HEK293 (cell line): ENCODE results near the gene ZNF302.

Experiments used
- ELK4 ChIP-seq: IDR thresholded peaks from 2 replicates; pipeline ENCODE4 v1.6.1; 2011; ENCODE audit warnings: mild to moderate bottlenecking, low read depth, low read length, borderline replicate concordance
- FEZF1 ChIP-seq: fragments of 450-650 bp; formaldehyde crosslinking; IDR thresholded peaks from 2 replicates; pipeline ENCODE4 v1.5.1; 2016; ENCODE audit warnings: missing biosample characterization, missing genetic modification characterization
- KLF7 ChIP-seq: fragments of 450-650 bp; formaldehyde crosslinking; IDR thresholded peaks from 2 replicates; pipeline ENCODE4 v1.5.1; 2016; ENCODE audit warnings: missing biosample characterization, missing genetic modification characterization, borderline replicate concordance
- KLF9 ChIP-seq: fragments of 450-650 bp; formaldehyde crosslinking; IDR thresholded peaks from 2 replicates; pipeline ENCODE4 v1.5.1; 2016; ENCODE audit warnings: missing biosample characterization, missing genetic modification characterization, low read depth
- OVOL3 ChIP-seq: fragments of 450-650 bp; formaldehyde crosslinking; IDR thresholded peaks from 2 replicates; pipeline ENCODE4 v1.5.1; 2016; ENCODE audit warnings: missing biosample characterization, missing genetic modification characterization
- SETDB1 ChIP-seq: IDR thresholded peaks from one replicate; pipeline ENCODE4 v1.6.1; 2017; ENCODE audit warnings: mild to moderate bottlenecking, low read length, moderate library complexity, mixed read lengths; ENCODE audit not compliant: insufficient read length
- TRIM28 ChIP-seq: IDR thresholded peaks from 2 replicates; pipeline ENCODE4 v1.6.1; 2011; ENCODE audit warnings: low read length, control low read depth, borderline replicate concordance
- ZNF157 ChIP-seq: fragments of 450-650 bp; formaldehyde crosslinking; IDR thresholded peaks from 2 replicates; pipeline ENCODE4 v1.5.1; 2016; ENCODE audit warnings: missing biosample characterization, missing genetic modification characterization
- ZNF184 ChIP-seq: fragments of 450-650 bp; IDR thresholded peaks from 2 replicates; pipeline ENCODE4 v1.5.1; 2018; ENCODE audit warnings: missing biosample characterization, mild to moderate bottlenecking, missing genetic modification characterization
- ZNF19 ChIP-seq: fragments of 450-650 bp; formaldehyde crosslinking; IDR thresholded peaks from 2 replicates; pipeline ENCODE4; 2016; ENCODE audit warnings: missing biosample characterization, missing genetic modification characterization, low read depth
- ZNF214 ChIP-seq: fragments of 450-650 bp; formaldehyde crosslinking; IDR thresholded peaks from 2 replicates; pipeline ENCODE4 v1.5.1; 2017; ENCODE audit warnings: missing biosample characterization, mild to moderate bottlenecking, missing genetic modification characterization, borderline replicate concordance
- ZNF239 ChIP-seq: fragments of 450-650 bp; formaldehyde crosslinking; IDR thresholded peaks from 2 replicates; pipeline ENCODE4 v1.5.1; 2016; ENCODE audit warnings: missing biosample characterization, missing genetic modification characterization
- ZNF335 ChIP-seq: fragments of 450-650 bp; formaldehyde crosslinking; conservative IDR thresholded peaks from 2 replicates; pipeline ENCODE4 v1.5.1; 2016; ENCODE audit warnings: missing biosample characterization, missing genetic modification characterization
- ZNF341 ChIP-seq: fragments of 450-650 bp; formaldehyde crosslinking; IDR thresholded peaks from 2 replicates; pipeline ENCODE4; 2016; ENCODE audit warnings: low read depth, missing biosample characterization, missing genetic modification characterization
- ZNF404 ChIP-seq: fragments of 450-650 bp; formaldehyde crosslinking; IDR thresholded peaks from 2 replicates; pipeline ENCODE4 v1.5.1; 2017; ENCODE audit warnings: missing biosample characterization, missing genetic modification characterization
- ZNF510 ChIP-seq: fragments of 450-650 bp; formaldehyde crosslinking; IDR thresholded peaks from 2 replicates; pipeline ENCODE4 v1.5.1; 2018; ENCODE audit warnings: mild to moderate bottlenecking, missing genetic modification characterization, missing biosample characterization; ENCODE audit not compliant: insufficient replicate concordance
- ZNF513 ChIP-seq: fragments of 450-650 bp; IDR thresholded peaks from 2 replicates; pipeline ENCODE4 v1.5.1; 2018; ENCODE audit warnings: missing biosample characterization, missing genetic modification characterization
- ZNF530 ChIP-seq: fragments of 450-650 bp; formaldehyde crosslinking; IDR thresholded peaks from 2 replicates; pipeline ENCODE4 v1.5.1; 2016; ENCODE audit warnings: low read depth, missing biosample characterization, missing genetic modification characterization
- ZNF600 ChIP-seq: fragments of 450-650 bp; formaldehyde crosslinking; IDR thresholded peaks from 2 replicates; pipeline ENCODE4 v1.5.1; 2016; ENCODE audit warnings: missing biosample characterization, missing genetic modification characterization
- ZNF654 ChIP-seq: fragments of 450-650 bp; formaldehyde crosslinking; IDR thresholded peaks from 2 replicates; pipeline ENCODE4 v1.5.1; 2016; ENCODE audit warnings: low read depth, missing biosample characterization, missing genetic modification characterization
- ZNF777 ChIP-seq: fragments of 450-650 bp; formaldehyde crosslinking; IDR thresholded peaks from 2 replicates; pipeline ENCODE4 v1.5.1; 2017; ENCODE audit warnings: missing biosample characterization, missing genetic modification characterization, borderline replicate concordance
- ZNF785 ChIP-seq: fragments of 450-650 bp; formaldehyde crosslinking; IDR thresholded peaks from 2 replicates; pipeline ENCODE4 v1.5.1; 2016; ENCODE audit warnings: missing biosample characterization, missing genetic modification characterization
- TF ChIP-seq, protein P1 (sequence below): fragments of 450-650 bp; formaldehyde crosslinking; conservative IDR thresholded peaks from 2 replicates; pipeline ENCODE4 v1.5.1; 2016; ENCODE audit warnings: low read depth, missing biosample characterization, missing genetic modification characterization
- TF ChIP-seq, protein P2 (sequence below): fragments of 450-650 bp; formaldehyde crosslinking; IDR thresholded peaks from 2 replicates; pipeline ENCODE4 v1.5.1; 2016; ENCODE audit warnings: missing biosample characterization, missing genetic modification characterization

Gene ZNF302

GRCh38 chr19:34676697-34677385 lies 637 bp upstream of the ZNF302 start, which contains the start of gene SCGB2B2 (continued):
- TF ChIP-seq, protein P1, sequence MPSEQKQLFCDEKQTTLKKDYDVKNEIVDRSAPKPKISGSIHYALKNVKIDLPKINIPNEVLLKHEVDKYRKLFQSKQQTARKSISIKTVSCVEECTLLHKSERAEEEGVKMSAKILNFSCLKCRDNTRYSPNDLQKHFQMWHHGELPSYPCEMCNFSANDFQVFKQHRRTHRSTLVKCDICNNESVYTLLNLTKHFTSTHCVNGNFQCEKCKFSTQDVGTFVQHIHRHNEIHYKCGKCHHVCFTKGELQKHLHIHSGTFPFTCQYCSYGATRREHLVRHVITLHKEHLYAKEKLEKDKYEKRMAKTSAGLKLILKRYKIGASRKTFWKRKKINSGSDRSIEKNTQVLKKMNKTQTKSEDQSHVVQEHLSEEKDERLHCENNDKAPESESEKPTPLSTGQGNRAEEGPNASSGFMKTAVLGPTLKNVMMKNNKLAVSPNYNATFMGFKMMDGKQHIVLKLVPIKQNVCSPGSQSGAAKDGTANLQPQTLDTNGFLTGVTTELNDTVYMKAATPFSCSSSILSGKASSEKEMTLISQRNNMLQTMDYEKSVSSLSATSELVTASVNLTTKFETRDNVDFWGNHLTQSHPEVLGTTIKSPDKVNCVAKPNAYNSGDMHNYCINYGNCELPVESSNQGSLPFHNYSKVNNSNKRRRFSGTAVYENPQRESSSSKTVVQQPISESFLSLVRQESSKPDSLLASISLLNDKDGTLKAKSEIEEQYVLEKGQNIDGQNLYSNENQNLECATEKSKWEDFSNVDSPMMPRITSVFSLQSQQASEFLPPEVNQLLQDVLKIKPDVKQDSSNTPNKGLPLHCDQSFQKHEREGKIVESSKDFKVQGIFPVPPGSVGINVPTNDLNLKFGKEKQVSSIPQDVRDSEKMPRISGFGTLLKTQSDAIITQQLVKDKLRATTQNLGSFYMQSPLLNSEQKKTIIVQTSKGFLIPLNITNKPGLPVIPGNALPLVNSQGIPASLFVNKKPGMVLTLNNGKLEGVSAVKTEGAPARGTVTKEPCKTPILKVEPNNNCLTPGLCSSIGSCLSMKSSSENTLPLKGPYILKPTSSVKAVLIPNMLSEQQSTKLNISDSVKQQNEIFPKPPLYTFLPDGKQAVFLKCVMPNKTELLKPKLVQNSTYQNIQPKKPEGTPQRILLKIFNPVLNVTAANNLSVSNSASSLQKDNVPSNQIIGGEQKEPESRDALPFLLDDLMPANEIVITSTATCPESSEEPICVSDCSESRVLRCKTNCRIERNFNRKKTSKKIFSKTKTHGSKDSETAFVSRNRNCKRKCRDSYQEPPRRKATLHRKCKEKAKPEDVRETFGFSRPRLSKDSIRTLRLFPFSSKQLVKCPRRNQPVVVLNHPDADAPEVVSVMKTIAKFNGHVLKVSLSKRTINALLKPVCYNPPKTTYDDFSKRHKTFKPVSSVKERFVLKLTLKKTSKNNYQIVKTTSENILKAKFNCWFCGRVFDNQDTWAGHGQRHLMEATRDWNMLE (tag by site-specific recombination), result peak; percentile 100
- TF ChIP-seq ELK4, result no peak
- peak; percentile 76 for TF ChIP-seq ZNF239 (tag by site-specific recombination)
- TF ChIP-seq ZNF510 (tag by site-specific recombination), result no peak
- TF ChIP-seq ZNF157 (tag by site-specific recombination), result no peak
- no peak for TF ChIP-seq ZNF513 (tag by site-specific recombination)
- TF ChIP-seq ZNF785 (tag by site-specific recombination), result peak; percentile 96
- no peak for TF ChIP-seq ZNF184 (tag by site-specific recombination)
- no peak for TF ChIP-seq ZNF214 (tag by site-specific recombination)
- peak; percentile 93 for TF ChIP-seq ZNF341 (tag by site-specific recombination)
- TF ChIP-seq ZNF19 (tag by site-specific recombination), result 0 out of 2 replicates have a peak, but pooled peaks have one; percentile 2
- peak; percentile 87 for TF ChIP-seq KLF9
- TF ChIP-seq ZNF530 (tag by site-specific recombination), result peak; percentile 59; the same call in 1 of the 2 replicates
- TF ChIP-seq ZNF335 (tag by site-specific recombination), result no peak
- TF ChIP-seq OVOL3 (tag by site-specific recombination), result peak; percentile 87
- TF ChIP-seq TRIM28, result peak; percentile 92; the same call in 1 of the 2 replicates
- TF ChIP-seq KLF7 (tag by site-specific recombination), result peak; percentile 98
- peak; percentile 97 for TF ChIP-seq ZNF600 (tag by site-specific recombination)
- TF ChIP-seq ZNF404, result no peak
- peak; percentile 89 for TF ChIP-seq SETDB1
- no peak for TF ChIP-seq ZNF654 (tag by site-specific recombination)
- peak; percentile 98 for TF ChIP-seq ZNF777 (tag by site-specific recombination)
- TF ChIP-seq FEZF1, result peak; percentile 67
- TF ChIP-seq, protein P2, sequence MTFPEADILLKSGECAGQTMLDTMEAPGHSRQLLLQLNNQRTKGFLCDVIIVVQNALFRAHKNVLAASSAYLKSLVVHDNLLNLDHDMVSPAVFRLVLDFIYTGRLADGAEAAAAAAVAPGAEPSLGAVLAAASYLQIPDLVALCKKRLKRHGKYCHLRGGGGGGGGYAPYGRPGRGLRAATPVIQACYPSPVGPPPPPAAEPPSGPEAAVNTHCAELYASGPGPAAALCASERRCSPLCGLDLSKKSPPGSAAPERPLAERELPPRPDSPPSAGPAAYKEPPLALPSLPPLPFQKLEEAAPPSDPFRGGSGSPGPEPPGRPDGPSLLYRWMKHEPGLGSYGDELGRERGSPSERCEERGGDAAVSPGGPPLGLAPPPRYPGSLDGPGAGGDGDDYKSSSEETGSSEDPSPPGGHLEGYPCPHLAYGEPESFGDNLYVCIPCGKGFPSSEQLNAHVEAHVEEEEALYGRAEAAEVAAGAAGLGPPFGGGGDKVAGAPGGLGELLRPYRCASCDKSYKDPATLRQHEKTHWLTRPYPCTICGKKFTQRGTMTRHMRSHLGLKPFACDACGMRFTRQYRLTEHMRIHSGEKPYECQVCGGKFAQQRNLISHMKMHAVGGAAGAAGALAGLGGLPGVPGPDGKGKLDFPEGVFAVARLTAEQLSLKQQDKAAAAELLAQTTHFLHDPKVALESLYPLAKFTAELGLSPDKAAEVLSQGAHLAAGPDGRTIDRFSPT (tag by site-specific recombination), result peak; percentile 91
